Vagina (tissue), 2 donors: ENCODE results near the gene ZNF488. TPM values are rescaled to one million over a fixed set of nuclear protein-coding genes. Genes with fewer than 3 reads are reported as not detected.

Source experiments
- DNase-seq, 2 donors: peaks; one replicate each; pipeline ENCODE4 v3.0.0-alpha.2; 2017; ENCODE audit errors: extremely low spot score in 2 of 2
- H3K27ac ChIP-seq: fragments of 200-600 bp; sonication (generic); one replicate; pipeline ENCODE4 v1.5.1; 2019
- H3K27me3 ChIP-seq: fragments of 200-600 bp; sonication (generic); one replicate; pipeline ENCODE4 v1.5.1; 2019
- H3K36me3 ChIP-seq, 2 donors: fragments of 200-600 bp; sonication (generic); one replicate each; pipeline ENCODE4 v1.5.1; 2017 to 2019
- H3K4me1 ChIP-seq: fragments of 200-600 bp; sonication (generic); one replicate; pipeline ENCODE4 v1.5.1; 2019
- H3K4me3 ChIP-seq, 2 donors: fragments of 200-600 bp; sonication (generic); 1 replicate in 1 of 2; 2 replicates in 1 of 2; pipeline ENCODE4 v1.5.1; 2016 to 2019
- H3K9me3 ChIP-seq: fragments of 200-600 bp; sonication (generic); one replicate; pipeline ENCODE4 v1.5.1; 2019
- POLR2A ChIP-seq, 2 donors: fragments of 450-650 bp; IDR thresholded peaks; one replicate each; pipeline ENCODE4 v1.6.1; 2017; ENCODE audit warnings: antibody characterized with exemption in 2 of 2, mild to moderate bottlenecking in 2 of 2, moderate library complexity in 2 of 2
- POLR2AphosphoS5 ChIP-seq, 2 donors: sonication (generic); formaldehyde crosslinking; IDR thresholded peaks; one replicate each; pipeline ENCODE4 v1.9.0; 2017; ENCODE audit warnings: antibody characterized with exemption in 2 of 2, mild to moderate bottlenecking in 2 of 2, low read depth in 1 of 2; ENCODE audit not compliant: insufficient read depth in 1 of 2
- intact Hi-C: fragments of 100-400 bp; cut with DNase I; formaldehyde crosslinking; loops from one replicate; pipeline ENCODE4 v1.15.1; 2023
- total RNA-seq: library from RNA; depleted of rRNA; stranded (reverse); fragments of >200 nt; gene quantifications from one replicate; pipeline ENCODE4 v1.2.3, GENCODE V29; 2016
- TF ChIP-seq, protein P1 (sequence below), 3 experiments: fragments of 450-650 bp in 2 of 3; fragments of 200-600 bp in 1 of 3; sonication (generic) in 1 of 3; IDR thresholded peaks; one replicate each; pipeline ENCODE4 v1.5.1; 2017 to 2019; ENCODE audit warnings: antibody characterized with exemption in 3 of 3, mild to moderate bottlenecking in 2 of 3, moderate library complexity in 2 of 3

The ZNF488 gene
- total RNA-seq, 1 donor from 2014 or later = not detected

DNA sequence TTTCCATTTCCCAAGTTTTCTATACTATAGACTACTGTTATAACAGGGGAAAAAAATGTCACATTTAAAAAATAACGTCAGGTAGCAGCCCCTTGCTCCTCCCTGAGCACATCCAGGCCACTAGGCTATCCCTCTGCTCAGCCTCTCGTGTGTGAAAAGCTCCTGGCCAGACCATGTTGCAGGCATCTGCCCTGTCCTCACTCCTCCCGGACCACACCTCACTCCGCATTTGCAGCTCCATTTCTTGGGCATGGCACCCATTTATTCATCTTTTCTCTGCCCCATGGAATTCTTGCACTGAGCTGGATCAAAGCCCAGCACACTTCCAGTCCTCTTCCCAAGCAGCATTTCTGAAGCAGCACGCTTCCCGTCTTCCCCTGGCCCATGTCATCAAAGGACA is 63.3 kb downstream of the ZNF488 start:
- H3K9me3 ChIP-seq = no peaks in the 10 kb centered on the region
- H3K4me3 ChIP-seq = no peak overlapping the region
- no peak overlapping the region for H3K27ac ChIP-seq
- TF ChIP-seq, protein P1, sequence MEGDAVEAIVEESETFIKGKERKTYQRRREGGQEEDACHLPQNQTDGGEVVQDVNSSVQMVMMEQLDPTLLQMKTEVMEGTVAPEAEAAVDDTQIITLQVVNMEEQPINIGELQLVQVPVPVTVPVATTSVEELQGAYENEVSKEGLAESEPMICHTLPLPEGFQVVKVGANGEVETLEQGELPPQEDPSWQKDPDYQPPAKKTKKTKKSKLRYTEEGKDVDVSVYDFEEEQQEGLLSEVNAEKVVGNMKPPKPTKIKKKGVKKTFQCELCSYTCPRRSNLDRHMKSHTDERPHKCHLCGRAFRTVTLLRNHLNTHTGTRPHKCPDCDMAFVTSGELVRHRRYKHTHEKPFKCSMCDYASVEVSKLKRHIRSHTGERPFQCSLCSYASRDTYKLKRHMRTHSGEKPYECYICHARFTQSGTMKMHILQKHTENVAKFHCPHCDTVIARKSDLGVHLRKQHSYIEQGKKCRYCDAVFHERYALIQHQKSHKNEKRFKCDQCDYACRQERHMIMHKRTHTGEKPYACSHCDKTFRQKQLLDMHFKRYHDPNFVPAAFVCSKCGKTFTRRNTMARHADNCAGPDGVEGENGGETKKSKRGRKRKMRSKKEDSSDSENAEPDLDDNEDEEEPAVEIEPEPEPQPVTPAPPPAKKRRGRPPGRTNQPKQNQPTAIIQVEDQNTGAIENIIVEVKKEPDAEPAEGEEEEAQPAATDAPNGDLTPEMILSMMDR (IDR thresholded peaks at IDR 0.05) = no peak
- DNase-seq = no peak
- intact Hi-C loops = no loop called here
- no peaks in the 10 kb centered on the region for H3K27me3 ChIP-seq
- H3K4me1 ChIP-seq = no peaks in the 10 kb centered on the region
- H3K36me3 ChIP-seq = no peaks in the 10 kb centered on the region

DNA sequence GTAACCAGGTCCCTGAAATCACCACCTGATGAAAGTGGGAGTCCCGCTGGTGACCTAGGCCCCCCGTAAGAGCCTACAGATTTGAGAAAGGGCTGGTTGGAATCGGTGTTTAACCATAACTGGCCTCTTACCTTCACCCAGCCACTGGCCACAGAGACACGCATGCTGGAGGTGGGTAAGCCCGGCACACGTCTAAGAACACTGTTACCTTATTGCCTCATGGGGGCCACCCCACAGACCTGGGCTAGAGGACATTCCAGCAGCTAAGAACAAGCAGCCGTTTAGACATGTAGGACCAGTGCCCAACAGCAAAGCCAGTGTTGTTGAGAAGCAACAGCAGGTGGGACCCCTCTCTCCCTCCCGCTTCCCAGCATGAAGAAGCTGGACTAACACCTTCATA is 64.3 kb downstream of the ZNF488 start:
- H3K27ac ChIP-seq = no peak overlapping the region
- H3K4me1 ChIP-seq = no peaks in the 10 kb centered on the region
- TF ChIP-seq POLR2A (IDR thresholded peaks at IDR 0.05) = no peak
- TF ChIP-seq, protein P1 (IDR thresholded peaks at IDR 0.05) = no peak
- no peak for TF ChIP-seq POLR2AphosphoS5 (IDR thresholded peaks at IDR 0.05; ENCODE audit: insufficient read depth in 1 of 2, low read depth in 1 of 2)
- no peak overlapping the region for H3K4me3 ChIP-seq
- H3K27me3 ChIP-seq = no peaks in the 10 kb centered on the region
- H3K9me3 ChIP-seq = no peaks in the 10 kb centered on the region
- H3K36me3 ChIP-seq = no peaks in the 10 kb centered on the region
- intact Hi-C loops = no loop called here
- no peak for DNase-seq

GRCh38 chr10:47318706-47319105 is 65.4 kb downstream of the ZNF488 start:
- Histone ChIP-seq H3K27ac (no peak overlapping the region), H3K27me3 (no peaks in the 10 kb centered on the region), H3K4me3 (no peak overlapping the region), H3K36me3 (no peaks in the 10 kb centered on the region), H3K9me3 (no peaks in the 10 kb centered on the region), H3K4me1 (no peaks in the 10 kb centered on the region)
- DNase-seq = no peak
- TF ChIP-seq, protein P1 (IDR thresholded peaks at IDR 0.05) = no peak
- TF ChIP-seq POLR2AphosphoS5 (IDR thresholded peaks at IDR 0.05; ENCODE audit: insufficient read depth in 1 of 2, low read depth in 1 of 2) = no peak
- intact Hi-C loops = no loop called here

- Histone ChIP-seq H3K9me3 (no peaks in the 10 kb centered on the region), H3K4me3 (no peak overlapping the region), H3K27ac (no peak overlapping the region), H3K4me1 (no peaks in the 10 kb centered on the region), H3K27me3 (no peaks in the 10 kb centered on the region), H3K36me3 (no peaks in the 10 kb centered on the region)
- TF ChIP-seq POLR2AphosphoS5 (IDR thresholded peaks at IDR 0.05; ENCODE audit: insufficient read depth in 1 of 2, low read depth in 1 of 2) (no peak), POLR2A (IDR thresholded peaks at IDR 0.05) (no peak)
- TF ChIP-seq, protein P1 (IDR thresholded peaks at IDR 0.05) = no peak
- no peak for DNase-seq
- intact Hi-C loops = no loop called here
Observed at GRCh38 chr10:47317251-47317650, 66.8 kb downstream of the ZNF488 start.

- no peak for TF ChIP-seq POLR2AphosphoS5 (IDR thresholded peaks at IDR 0.05; ENCODE audit: insufficient read depth in 1 of 2, low read depth in 1 of 2)
- no peak for TF ChIP-seq POLR2A (IDR thresholded peaks at IDR 0.05)
- TF ChIP-seq, protein P1 (IDR thresholded peaks at IDR 0.05) = no peak
- Histone ChIP-seq H3K4me1 (peaks cover 9% of the 10 kb centered on the region), H3K27me3 (no peaks in the 10 kb centered on the region), H3K27ac (no peak overlapping the region), H3K9me3 (no peaks in the 10 kb centered on the region), H3K36me3 (no peaks in the 10 kb centered on the region), H3K4me3 (no peak overlapping the region)
- intact Hi-C loops = no loop called here
- DNase-seq = no peak
Observed at GRCh38 chr10:47316131-47316530, 68.0 kb downstream of the ZNF488 start.

Other genes with a start within 250 kb of the ZNF488 start
- gene GDF10, start 84.1 kb downstream of the ZNF488 start, total RNA-seq = 1.7 TPM
- gene GDF2, start 61.8 kb downstream of the ZNF488 start, total RNA-seq = not detected
- gene RBP3, start 35.9 kb downstream of the ZNF488 start, total RNA-seq = not detected
- 135 TPM for gene ANXA8, start 99.8 kb upstream of the ZNF488 start, total RNA-seq
- not detected for gene FAM25G, start 107.4 kb upstream of the ZNF488 start, total RNA-seq
- 10.1 TPM for gene AGAP9, start 139.3 kb upstream of the ZNF488 start, total RNA-seq